Esophagus muscularis mucosa (tissue), 4 donors: ENCODE data around the gene IP6K3. TPM values are rescaled to one million over a fixed set of nuclear protein-coding genes. Genes with fewer than 3 reads are reported as not detected.

Experiments
- DNase-seq: peaks from one replicate; pipeline ENCODE4 v3.0.0-alpha.2; 2017; ENCODE audit errors: extremely low spot score
- H3K27ac ChIP-seq, 4 donors: fragments of 200-600 bp; sonication (generic); replicated peaks in 1 of 4; 1 replicate in 3 of 4; 2 replicates in 1 of 4; pipeline ENCODE4 v1.5.1; 2016 to 2019; ENCODE audit warnings: mild to moderate bottlenecking in 1 of 4
- H3K27me3 ChIP-seq, 4 donors: fragments of 200-600 bp; sonication (generic); one replicate each; pipeline versions ENCODE4 v1.5.1 to v1.6.0; 2016 to 2019
- H3K36me3 ChIP-seq, 4 donors: fragments of 200-600 bp; sonication (generic); one replicate each; pipeline ENCODE4 v1.5.1; 2016 to 2019
- H3K4me1 ChIP-seq, 4 donors: fragments of 200-600 bp; sonication (generic); one replicate each; pipeline ENCODE4 v1.5.1; 2016 to 2019
- H3K4me3 ChIP-seq, 4 donors: fragments of 200-600 bp; sonication (generic); 1 replicate in 2 of 4; 2 replicates in 2 of 4; pipeline ENCODE4 v1.5.1; 2016 to 2019; ENCODE audit warnings: mild to moderate bottlenecking in 4 of 4, moderate library complexity in 1 of 4
- H3K9me3 ChIP-seq, 4 donors: fragments of 200-600 bp; sonication (generic); 1 replicate in 3 of 4; 2 replicates in 1 of 4; pipeline ENCODE4 v1.5.1; 2016 to 2019
- CTCF ChIP-seq, 3 experiments: fragments of 200-600 bp in 2 of 3; fragments of 450-650 bp in 1 of 3; sonication (generic) in 2 of 3; IDR thresholded peaks; one replicate each; pipeline ENCODE4 v1.5.1; 2017 to 2019; ENCODE audit warnings: antibody characterized with exemption in 3 of 3, mild to moderate bottlenecking in 2 of 3, moderate library complexity in 1 of 3
- EP300 ChIP-seq: sonication (generic); formaldehyde crosslinking; IDR thresholded peaks from one replicate; pipeline ENCODE4 v1.6.1; 2017; ENCODE audit warnings: antibody characterized with exemption
- POLR2A ChIP-seq: fragments of 450-650 bp; IDR thresholded peaks from one replicate; pipeline ENCODE4 v1.6.1; 2017; ENCODE audit warnings: antibody characterized with exemption, moderate library complexity, mild to moderate bottlenecking, low read depth
- POLR2AphosphoS5 ChIP-seq, 2 donors: sonication (generic); formaldehyde crosslinking; IDR thresholded peaks; one replicate each; pipeline ENCODE4 v1.6.1; 2017; ENCODE audit warnings: antibody characterized with exemption in 2 of 2
- WGBS: methylation state at CpG from one replicate; pipeline ENCODE4 v1.1.5; 2018; 5-methylcytosine and 5-hydroxymethylcytosine counted together
- intact Hi-C: fragments of 100-400 bp; cut with DNase I; formaldehyde crosslinking; loops from one replicate; pipeline ENCODE4 v1.15.1; 2023
- total RNA-seq, 4 donors: library from RNA; depleted of rRNA; stranded (reverse); fragments of >200 nt; gene quantifications; one replicate each; pipeline versions ENCODE4 v1.1.0 to v1.2.1, GENCODE V29; 2016

The IP6K3 gene
- total RNA-seq, 4 donors from 2014 or later, result 1.2 to 2.8 (median 1.7) TPM

- Histone ChIP-seq H3K27ac (no peak overlapping the region), H3K9me3 (no peaks in the 10 kb centered on the region), H3K4me1 (peaks cover 18 to 23% (median 20%) of the 10 kb centered on the region in 4 donors), H3K27me3 (no peaks in the 10 kb centered on the region), H3K4me3 (no peak overlapping the region), H3K36me3 (peaks cover 0 to 28% (median 8%) of the 10 kb centered on the region in 4 donors)
- no peak for TF ChIP-seq CTCF (IDR thresholded peaks at IDR 0.05)
- TF ChIP-seq EP300, result no peak
- no peak for TF ChIP-seq POLR2A
- TF ChIP-seq POLR2AphosphoS5 (IDR thresholded peaks at IDR 0.05), result no peak
- 91% methylated on average over 10 of the region's 10 CpGs for WGBS
- intact Hi-C loops, result no loop called here
- no peak for DNase-seq
These were observed 37.0 kb downstream of the IP6K3 start for GRCh38 chr6:33709605-33710295.

- TF ChIP-seq POLR2AphosphoS5 (IDR thresholded peaks at IDR 0.05), result no peak
- no peak for TF ChIP-seq POLR2A
- no peak for TF ChIP-seq EP300
- TF ChIP-seq CTCF (IDR thresholded peaks at IDR 0.05), result no peak
- DNase-seq, result no peak
- H3K9me3 ChIP-seq, result no peaks in the 10 kb centered on the region
- no peaks in the 10 kb centered on the region for H3K27me3 ChIP-seq
- WGBS, result 91% methylated on average over 10 of the region's 10 CpGs
- H3K36me3 ChIP-seq, result peaks cover 0 to 28% (median 10%) of the 10 kb centered on the region in 4 donors
- H3K4me1 ChIP-seq, result peaks cover 18 to 23% (median 20%) of the 10 kb centered on the region in 4 donors
- H3K27ac ChIP-seq, result no peak overlapping the region
- intact Hi-C loops, result no loop called here
- no peak overlapping the region for H3K4me3 ChIP-seq
These were observed 38.0 kb downstream of the IP6K3 start for GRCh38 chr6:33708516-33709204.

- Histone ChIP-seq H3K27ac (no peak overlapping the region), H3K4me3 (no peak overlapping the region), H3K9me3 (no peaks in the 10 kb centered on the region), H3K4me1 (peaks cover 18 to 23% (median 20%) of the 10 kb centered on the region in 4 donors), H3K27me3 (no peaks in the 10 kb centered on the region), H3K36me3 (peaks cover 0 to 28% (median 10%) of the 10 kb centered on the region in 4 donors)
- no peak for DNase-seq
- TF ChIP-seq POLR2AphosphoS5 (IDR thresholded peaks at IDR 0.05), result no peak
- intact Hi-C loops, result no loop called here
- WGBS, result 93% methylated on average over 5 of the region's 5 CpGs
These were observed 38.9 kb downstream of the IP6K3 start for GRCh38 chr6:33707771-33708170.

- peaks cover 13 to 23% (median 16%) of the 10 kb centered on the region in 4 donors for H3K4me1 ChIP-seq
- 85% methylated on average over 16 of the region's 16 CpGs for WGBS
- H3K27me3 ChIP-seq, result no peaks in the 10 kb centered on the region
- DNase-seq, result no peak
- no peak overlapping the region for H3K27ac ChIP-seq
- intact Hi-C loops, result no loop called here
- peaks cover 0 to 28% (median 10%) of the 10 kb centered on the region in 4 donors for H3K36me3 ChIP-seq
- no peak overlapping the region for H3K4me3 ChIP-seq
- no peaks in the 10 kb centered on the region for H3K9me3 ChIP-seq
- no peak for TF ChIP-seq POLR2AphosphoS5 (IDR thresholded peaks at IDR 0.05)
- no peak for TF ChIP-seq CTCF (IDR thresholded peaks at IDR 0.05)
- TF ChIP-seq POLR2A, result no peak
- TF ChIP-seq EP300, result no peak
These were observed 40.6 kb downstream of the IP6K3 start for GRCh38 chr6:33705955-33706725.
